WTC11 (cell line): Measurements from ENCODE around the gene CAB39. TPM values are rescaled to one million over a fixed set of nuclear protein-coding genes. Genes with fewer than 3 reads are reported as not detected.

Experiments
- ATAC-seq: fragments of 200-7000 bp; cut with Tn5 transposase; 2 replicates; pipeline ENCODE4 v1.10.0; 2021; ENCODE audit warnings: mild to moderate bottlenecking, moderate library complexity
- CTCF ChIA-PET: fragments of 300-600 bp; sonication (Branson Sonifier 250); formaldehyde crosslinking; loops from one replicate; lab custom pipeline; 2021; ENCODE audit warnings: antibody characterized with exemption; lab: Charles Lee
- POLR2A ChIA-PET: fragments of 350-600 bp; sonication (Branson Sonifier 250); formaldehyde crosslinking; loops from one replicate; lab custom pipeline; 2021; ENCODE audit warnings: antibody characterized with exemption; lab: Charles Lee
- DNase-seq: peaks from one replicate; pipeline ENCODE4 v3.0.0; 2021; ENCODE audit warnings: low spot score
- H3K27ac Mint-ChIP-seq: 2 replicates; pipeline ENCODE4 v1.8.0; 2021; ENCODE audit warnings: mixed read lengths
- H3K27me3 Mint-ChIP-seq: 2 replicates; pipeline ENCODE4 v1.8.0; 2021; ENCODE audit warnings: low read depth, mild to moderate bottlenecking, moderate library complexity, mixed read lengths
- H3K36me3 Mint-ChIP-seq: 2 replicates; pipeline ENCODE4 v1.8.0; 2021; ENCODE audit warnings: mixed read lengths
- H3K4me1 Mint-ChIP-seq: 2 replicates; pipeline ENCODE4 v1.8.0; 2022; ENCODE audit warnings: mixed read lengths
- H3K4me3 Mint-ChIP-seq: 2 replicates; pipeline ENCODE4 v1.8.0; 2021; ENCODE audit warnings: mild to moderate bottlenecking, moderate library complexity, mixed read lengths
- H3K9me3 Mint-ChIP-seq: 2 replicates; pipeline ENCODE4 v1.8.0; 2021; ENCODE audit warnings: mixed read lengths
- ATF2 ChIP-seq: sonication (generic); formaldehyde crosslinking; IDR thresholded peaks from 2 replicates; pipeline ENCODE4 v1.8.1; 2022; ENCODE audit warnings: low read depth, missing genetic modification reagents, borderline replicate concordance
- ATF6 ChIP-seq: sonication (generic); formaldehyde crosslinking; IDR thresholded peaks from 2 replicates; pipeline ENCODE4 v1.8.1; 2023; ENCODE audit warnings: mild to moderate bottlenecking, missing genetic modification reagents
- CBFB ChIP-seq: sonication (generic); formaldehyde crosslinking; IDR thresholded peaks from 2 replicates; pipeline ENCODE4 v1.8.1; 2022; ENCODE audit warnings: mild to moderate bottlenecking, low read depth, missing genetic modification reagents
- CREB1 ChIP-seq: sonication (generic); formaldehyde crosslinking; IDR thresholded peaks from 2 replicates; pipeline ENCODE4 v1.8.0; 2023; ENCODE audit warnings: mild to moderate bottlenecking, missing genetic modification reagents
- EMX1 ChIP-seq: fragments of 250-450 bp; sonication (Bioruptor Pico); IDR thresholded peaks from 2 replicates; pipeline ENCODE4 v1.8.0; 2021; ENCODE audit warnings: mild to moderate bottlenecking
- ERG ChIP-seq: fragments of 250-450 bp; sonication (Bioruptor Pico); IDR thresholded peaks from 2 replicates; pipeline ENCODE4 v1.8.0; 2021; ENCODE audit warnings: mild to moderate bottlenecking
- GABPB1 ChIP-seq: sonication (generic); formaldehyde crosslinking; IDR thresholded peaks from 2 replicates; pipeline ENCODE4 v1.8.1; 2023; ENCODE audit warnings: mild to moderate bottlenecking, missing genetic modification reagents
- HMGXB4 ChIP-seq: sonication (generic); formaldehyde crosslinking; IDR thresholded peaks from 2 replicates; pipeline ENCODE4 v1.8.1; 2023; ENCODE audit warnings: mild to moderate bottlenecking, moderate library complexity, missing genetic modification reagents
- ZNF219 ChIP-seq: sonication (generic); formaldehyde crosslinking; IDR thresholded peaks from 2 replicates; pipeline ENCODE4 v1.8.0; 2023; ENCODE audit warnings: missing genetic modification reagents, mild to moderate bottlenecking, borderline replicate concordance
- ZNF263 ChIP-seq: sonication (generic); formaldehyde crosslinking; IDR thresholded peaks from 2 replicates; pipeline ENCODE4 v1.8.1; 2022; ENCODE audit warnings: low read depth, mild to moderate bottlenecking, moderate library complexity, missing genetic modification reagents
- total RNA-seq: library from RNA; stranded (reverse); gene quantifications from 3 replicates; pipeline ENCODE4 v1.2.3, GENCODE V29; 2021
- TF ChIP-seq, protein P1 (sequence below): sonication (generic); formaldehyde crosslinking; IDR thresholded peaks from 2 replicates; pipeline ENCODE4 v1.8.0; 2022; ENCODE audit warnings: missing genetic modification reagents
- TF ChIP-seq, protein P2 (sequence below): sonication (generic); formaldehyde crosslinking; IDR thresholded peaks from 2 replicates; pipeline ENCODE4 v1.8.0; 2022; ENCODE audit warnings: mild to moderate bottlenecking, missing genetic modification reagents
- TF ChIP-seq, protein P3 (sequence below): sonication (generic); formaldehyde crosslinking; IDR thresholded peaks from 2 replicates; pipeline ENCODE4 v1.8.1; 2023; ENCODE audit warnings: mild to moderate bottlenecking, missing genetic modification reagents, moderate library complexity

Gene CAB39
- total RNA-seq, 1 experiment from 2014 or later, result 36.9 TPM

GRCh38 chr2:230865766-230866755 lies 153.4 kb downstream of the CAB39 start:
- POLR2A ChIA-PET, result interaction anchor here (0.5 to 1.5 kb wide), 3 partner anchors 11 to 1530 kb away, joined by 3 read pairs; partner anchors contain the start of gene NCL
- Mint-ChIP-seq H3K27me3 (no peaks in the 10 kb centered on the region; the same call in 1 of the 2 replicates), H3K4me3 (peak overlapping the region; percentile 88), H3K27ac (peak overlapping the region; percentile 96), H3K9me3 (no peaks in the 10 kb centered on the region)
- ATAC-seq, result no peak
- no peak for TF ChIP-seq CBFB (CRISPR knock-in tag)
- TF ChIP-seq, protein P1, sequence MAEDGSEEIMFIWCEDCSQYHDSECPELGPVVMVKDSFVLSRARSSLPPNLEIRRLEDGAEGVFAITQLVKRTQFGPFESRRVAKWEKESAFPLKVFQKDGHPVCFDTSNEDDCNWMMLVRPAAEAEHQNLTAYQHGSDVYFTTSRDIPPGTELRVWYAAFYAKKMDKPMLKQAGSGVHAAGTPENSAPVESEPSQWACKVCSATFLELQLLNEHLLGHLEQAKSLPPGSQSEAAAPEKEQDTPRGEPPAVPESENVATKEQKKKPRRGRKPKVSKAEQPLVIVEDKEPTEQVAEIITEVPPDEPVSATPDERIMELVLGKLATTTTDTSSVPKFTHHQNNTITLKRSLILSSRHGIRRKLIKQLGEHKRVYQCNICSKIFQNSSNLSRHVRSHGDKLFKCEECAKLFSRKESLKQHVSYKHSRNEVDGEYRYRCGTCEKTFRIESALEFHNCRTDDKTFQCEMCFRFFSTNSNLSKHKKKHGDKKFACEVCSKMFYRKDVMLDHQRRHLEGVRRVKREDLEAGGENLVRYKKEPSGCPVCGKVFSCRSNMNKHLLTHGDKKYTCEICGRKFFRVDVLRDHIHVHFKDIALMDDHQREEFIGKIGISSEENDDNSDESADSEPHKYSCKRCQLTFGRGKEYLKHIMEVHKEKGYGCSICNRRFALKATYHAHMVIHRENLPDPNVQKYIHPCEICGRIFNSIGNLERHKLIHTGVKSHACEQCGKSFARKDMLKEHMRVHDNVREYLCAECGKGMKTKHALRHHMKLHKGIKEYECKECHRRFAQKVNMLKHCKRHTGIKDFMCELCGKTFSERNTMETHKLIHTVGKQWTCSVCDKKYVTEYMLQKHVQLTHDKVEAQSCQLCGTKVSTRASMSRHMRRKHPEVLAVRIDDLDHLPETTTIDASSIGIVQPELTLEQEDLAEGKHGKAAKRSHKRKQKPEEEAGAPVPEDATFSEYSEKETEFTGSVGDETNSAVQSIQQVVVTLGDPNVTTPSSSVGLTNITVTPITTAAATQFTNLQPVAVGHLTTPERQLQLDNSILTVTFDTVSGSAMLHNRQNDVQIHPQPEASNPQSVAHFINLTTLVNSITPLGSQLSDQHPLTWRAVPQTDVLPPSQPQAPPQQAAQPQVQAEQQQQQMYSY (CRISPR knock-in tag), result no peak
- TF ChIP-seq, protein P2, sequence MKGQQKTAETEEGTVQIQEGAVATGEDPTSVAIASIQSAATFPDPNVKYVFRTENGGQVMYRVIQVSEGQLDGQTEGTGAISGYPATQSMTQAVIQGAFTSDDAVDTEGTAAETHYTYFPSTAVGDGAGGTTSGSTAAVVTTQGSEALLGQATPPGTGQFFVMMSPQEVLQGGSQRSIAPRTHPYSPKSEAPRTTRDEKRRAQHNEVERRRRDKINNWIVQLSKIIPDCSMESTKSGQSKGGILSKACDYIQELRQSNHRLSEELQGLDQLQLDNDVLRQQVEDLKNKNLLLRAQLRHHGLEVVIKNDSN (CRISPR knock-in tag), result no peak
- no peak for TF ChIP-seq ATF2
- no peak for TF ChIP-seq ATF6 (CRISPR knock-in tag)
- TF ChIP-seq EMX1 (CRISPR knock-in tag), result no peak
- no peak for TF ChIP-seq CREB1 (CRISPR knock-in tag)
- no peak for TF ChIP-seq HMGXB4 (CRISPR knock-in tag)
- no peak for TF ChIP-seq GABPB1 (CRISPR knock-in tag)
- TF ChIP-seq, all 79 proteins: peak for 0
- Mint-ChIP-seq H3K4me1 (peaks cover 77% of the 10 kb centered on the region), H3K36me3 (no peaks in the 10 kb centered on the region)
- CTCF ChIA-PET, result interaction anchor here (0.5 to 4.3 kb wide), 10 partner anchors 11 to 534 kb away, joined by 3 to 40 read pairs (median 6); no protein-coding TSS in a partner anchor
- peak; percentile 50 for DNase-seq

DNA sequence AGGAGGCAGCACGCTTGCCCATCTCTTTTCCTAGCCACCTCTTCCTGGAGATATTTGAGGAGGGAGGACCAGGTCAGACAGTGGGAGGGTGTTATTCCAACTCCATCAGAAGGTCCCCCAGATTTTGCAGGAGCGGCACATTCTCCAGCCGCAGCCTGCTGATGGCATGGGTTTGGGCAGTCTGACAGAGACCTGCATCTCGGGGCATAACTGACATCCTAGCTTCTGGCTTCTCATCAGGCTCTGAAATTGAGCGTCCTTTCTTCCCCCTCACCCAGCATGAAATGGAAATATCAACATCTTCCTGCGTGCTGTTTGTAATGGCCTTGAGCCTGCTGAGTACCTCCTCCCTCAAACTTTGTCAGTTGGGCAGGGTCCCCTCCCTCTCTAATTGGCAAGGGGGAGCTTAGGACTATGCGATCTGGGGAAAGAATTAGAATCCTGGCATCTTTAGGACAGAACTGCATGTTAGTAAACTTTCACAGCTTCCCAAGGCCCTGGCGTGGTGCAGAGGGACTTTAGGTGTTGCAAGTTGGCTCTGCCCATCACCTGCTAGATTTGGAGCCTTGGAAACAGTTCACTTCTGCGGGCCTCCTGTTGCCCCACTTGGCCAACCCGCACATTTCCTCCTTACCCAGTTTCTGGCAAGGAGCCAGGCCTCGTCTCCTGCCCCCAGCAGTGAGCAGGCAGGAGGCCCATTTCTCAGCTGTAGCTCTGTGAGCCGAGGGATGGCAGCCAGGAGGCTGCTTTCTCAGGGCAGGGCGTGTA lies 154.3 kb downstream of the CAB39 start:
- H3K27ac Mint-ChIP-seq, result peak overlapping the region; percentile 96
- DNase-seq (no peak), ATAC-seq (no peak)
- H3K4me1 Mint-ChIP-seq, result peaks cover 76% of the 10 kb centered on the region
- H3K9me3 Mint-ChIP-seq, result no peaks in the 10 kb centered on the region
- ChIA-PET CTCF (interaction anchor here (0.5 to 4.3 kb wide), 7 partner anchors 12 to 353 kb away, joined by 3 to 40 read pairs (median 14); no protein-coding TSS in a partner anchor), POLR2A (interaction anchor here (0.5 to 1.5 kb wide), 4 partner anchors 10 to 1529 kb away, joined by 3 read pairs; partner anchors contain the start of gene NCL)
- H3K36me3 Mint-ChIP-seq, result no peaks in the 10 kb centered on the region
- no peaks in the 10 kb centered on the region; the same call in 1 of the 2 replicates for H3K27me3 Mint-ChIP-seq
- peak overlapping the region; percentile 88 for H3K4me3 Mint-ChIP-seq
- TF ChIP-seq ERG (CRISPR knock-in tag) (no peak), ZNF263 (CRISPR knock-in tag) (no peak), ZNF219 (CRISPR knock-in tag) (no peak), HMGXB4 (CRISPR knock-in tag) (no peak)
- TF ChIP-seq, protein P3, sequence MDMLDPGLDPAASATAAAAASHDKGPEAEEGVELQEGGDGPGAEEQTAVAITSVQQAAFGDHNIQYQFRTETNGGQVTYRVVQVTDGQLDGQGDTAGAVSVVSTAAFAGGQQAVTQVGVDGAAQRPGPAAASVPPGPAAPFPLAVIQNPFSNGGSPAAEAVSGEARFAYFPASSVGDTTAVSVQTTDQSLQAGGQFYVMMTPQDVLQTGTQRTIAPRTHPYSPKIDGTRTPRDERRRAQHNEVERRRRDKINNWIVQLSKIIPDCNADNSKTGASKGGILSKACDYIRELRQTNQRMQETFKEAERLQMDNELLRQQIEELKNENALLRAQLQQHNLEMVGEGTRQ (CRISPR knock-in tag), result no peak
